NCI-H2227 treated with DMSO at 0.1 percent for 48 hours (cell line): ENCODE measurements around the gene ANKRD44.

ENCODE experiments used
- DNase-seq: peaks from one replicate; lab custom pipeline; 2025; lab: John Stamatoyannopoulos, UW

Gene ANKRD44

GRCh38 chr2:197108758-197109157 lies 201.8 kb downstream of the ANKRD44 start:
- DNase-seq: no peak

DNA sequence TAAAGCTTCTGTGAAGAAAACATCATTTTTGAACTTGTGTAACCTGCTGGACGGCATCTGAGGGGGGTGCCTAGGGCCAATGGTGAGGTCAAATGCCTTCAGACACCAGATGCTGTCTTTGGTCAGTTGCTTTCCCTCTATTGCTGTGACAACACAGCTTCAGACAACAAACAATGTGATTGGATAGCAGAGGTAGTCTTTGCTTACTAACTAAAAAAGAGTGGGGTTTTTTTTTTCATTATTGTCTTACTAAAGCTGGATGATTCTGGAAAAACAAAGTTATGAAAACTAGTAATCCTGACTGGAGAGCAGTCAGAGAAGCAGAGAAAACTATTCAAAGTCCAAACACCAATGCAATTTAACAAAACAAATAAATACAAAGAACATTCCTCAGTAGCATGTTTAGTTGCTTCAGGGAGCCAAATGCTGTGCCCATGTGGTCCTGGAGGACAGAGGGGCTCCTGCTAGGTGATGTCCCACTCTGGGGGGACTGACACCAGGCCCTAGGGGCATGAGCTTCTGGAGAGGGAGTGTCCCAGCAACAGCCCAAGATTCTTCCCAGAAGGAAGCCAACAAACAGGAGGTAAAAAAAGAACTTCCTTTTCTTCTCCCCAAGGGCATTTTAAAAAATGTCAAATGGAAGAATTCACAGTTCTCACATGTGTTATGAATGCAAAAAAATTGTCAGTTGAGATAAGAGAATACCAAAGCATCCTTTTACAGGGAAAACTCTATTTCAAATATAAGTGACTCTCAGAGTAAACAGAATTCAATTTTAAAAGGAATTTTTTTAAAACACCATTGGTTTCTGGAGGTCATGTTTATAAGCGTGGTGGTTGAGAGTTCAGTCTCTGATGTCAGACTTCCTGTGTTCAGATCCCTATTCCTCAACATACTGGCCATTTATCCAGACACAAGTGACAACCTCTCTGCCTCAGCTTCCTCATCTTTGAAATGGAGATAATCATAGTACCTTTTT lies 203.0 kb downstream of the ANKRD44 start:
- no peak for DNase-seq

- no peak for DNase-seq
These were observed 207.2 kb downstream of the ANKRD44 start for GRCh38 chr2:197103363-197103762.

DNA sequence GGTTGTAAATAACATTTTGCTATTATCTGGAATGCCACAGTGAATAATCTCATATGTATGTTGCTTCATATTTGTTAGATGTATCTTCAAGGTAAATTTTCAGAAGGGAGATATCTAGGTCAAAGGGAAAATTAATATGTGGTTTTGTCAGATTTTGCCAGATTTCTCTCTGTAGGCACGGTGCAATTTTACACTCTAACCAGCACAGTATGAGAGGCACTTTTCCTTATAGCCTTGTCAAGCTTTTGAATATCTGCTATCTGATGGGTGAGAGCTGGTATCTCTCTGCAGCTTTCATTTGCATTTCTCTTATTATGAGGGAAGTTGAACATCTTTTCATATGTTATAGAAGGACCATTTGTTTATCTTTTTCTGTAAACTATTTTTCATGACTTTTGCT lies 208.3 kb downstream of the ANKRD44 start:
- DNase-seq: no peak

GRCh38 chr2:197101519-197101918 lies 209.1 kb downstream of the ANKRD44 start:
- DNase-seq: no peak

GRCh38 chr2:197097578-197098366 lies 212.8 kb downstream of the ANKRD44 start:
- DNase-seq: no peak

DNA sequence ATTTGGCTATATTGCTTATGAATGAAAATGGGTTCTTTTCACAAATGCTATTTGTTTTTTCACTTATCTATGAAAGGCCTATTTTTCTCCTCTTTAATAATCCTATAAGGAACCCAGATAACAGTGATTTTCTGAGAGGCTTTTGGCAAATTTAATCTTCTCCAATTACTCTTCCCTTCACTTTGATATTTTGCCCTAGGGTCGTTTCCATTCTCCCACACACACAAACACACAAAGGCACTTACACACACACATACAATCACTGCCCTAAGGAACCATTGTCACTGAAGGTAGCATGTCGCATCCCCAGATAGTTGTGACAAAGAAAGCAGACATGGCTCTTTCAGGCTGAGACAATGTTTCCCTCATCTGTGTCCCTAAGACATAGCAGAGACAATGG lies 213.9 kb downstream of the ANKRD44 start:
- no peak for DNase-seq

DNA sequence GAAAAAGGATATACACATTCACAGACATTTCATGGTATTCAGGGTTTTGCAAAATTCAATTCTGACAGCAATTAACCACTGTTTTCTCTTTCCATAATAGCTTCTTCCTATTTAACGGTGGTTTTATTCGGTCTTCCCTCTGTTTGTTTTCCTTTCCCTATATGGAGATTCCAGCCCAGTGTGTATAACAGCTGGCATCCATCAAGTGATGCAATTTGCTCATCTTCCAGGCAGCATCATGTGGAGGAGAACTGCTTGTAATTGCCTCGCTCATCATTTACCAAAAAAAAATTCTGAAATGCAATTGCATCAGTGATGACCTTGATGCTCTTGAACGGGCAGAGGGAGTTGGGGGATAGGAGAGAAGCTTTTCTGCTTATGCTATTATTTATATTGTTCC lies 218.1 kb downstream of the ANKRD44 start:
- DNase-seq: peak; percentile 85

- DNase-seq: no peak
These were observed 219.7 kb downstream of the ANKRD44 start for GRCh38 chr2:197090742-197091367.

DNA sequence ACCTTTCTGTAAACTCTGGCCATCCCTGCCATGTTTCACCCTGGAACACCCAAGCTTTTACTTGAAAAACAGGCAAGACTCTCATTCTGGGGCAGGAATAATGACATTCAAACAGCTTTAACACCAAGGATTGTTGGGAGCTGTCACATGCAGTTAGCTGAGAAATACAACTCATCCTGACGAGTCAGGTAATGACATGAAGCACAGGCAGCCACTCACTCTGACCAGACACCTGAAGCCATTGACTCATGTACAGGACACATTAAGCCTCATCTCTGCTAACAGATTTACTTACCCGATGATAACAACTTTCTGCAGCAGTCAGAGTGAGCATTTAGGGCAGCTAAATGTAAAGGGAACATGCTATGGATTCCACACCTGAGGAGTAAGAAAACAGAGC lies 220.9 kb downstream of the ANKRD44 start:
- DNase-seq: no peak

DNA sequence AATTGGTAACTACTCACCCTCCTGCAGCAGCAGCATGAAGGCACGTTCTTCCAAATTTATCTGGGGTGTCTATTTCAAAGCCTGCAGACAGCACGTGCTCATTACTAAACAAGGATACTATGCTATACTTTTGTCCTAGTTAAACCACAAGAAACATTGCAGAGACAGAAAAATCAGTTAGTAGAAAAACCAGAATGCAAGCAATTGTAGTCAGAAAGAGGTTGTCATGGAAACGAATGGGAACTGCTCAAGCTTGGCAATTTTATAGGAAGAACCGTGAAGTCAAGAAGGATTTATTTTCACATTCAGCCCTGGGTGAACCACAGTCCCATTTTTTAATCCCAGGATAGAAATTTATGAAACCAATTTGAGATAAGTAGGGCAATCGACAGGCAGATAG lies 221.9 kb downstream of the ANKRD44 start:
- DNase-seq: peak; percentile 78

GRCh38 chr2:197086500-197086899 lies 224.1 kb downstream of the ANKRD44 start:
- DNase-seq: peak; percentile 75

DNA sequence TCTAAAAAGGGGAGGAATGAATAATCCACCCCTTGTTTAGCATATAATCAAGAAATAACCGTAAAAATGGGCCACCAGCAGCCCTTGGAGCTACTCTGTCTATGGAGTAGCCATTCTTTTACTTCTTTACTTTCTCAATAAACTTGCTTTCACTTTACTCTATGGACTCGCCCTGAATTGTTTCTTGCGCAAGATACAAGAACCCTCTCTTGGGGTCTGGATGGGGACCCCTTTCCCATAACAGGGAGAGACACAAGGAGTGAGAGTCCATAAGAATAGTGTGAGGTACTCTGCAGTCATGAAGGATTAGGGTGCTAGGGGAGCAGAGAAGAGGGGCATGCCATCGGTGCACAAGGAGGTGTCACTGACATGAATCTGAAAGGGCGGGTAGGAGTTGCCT lies 224.9 kb downstream of the ANKRD44 start:
- DNase-seq: no peak

DNA sequence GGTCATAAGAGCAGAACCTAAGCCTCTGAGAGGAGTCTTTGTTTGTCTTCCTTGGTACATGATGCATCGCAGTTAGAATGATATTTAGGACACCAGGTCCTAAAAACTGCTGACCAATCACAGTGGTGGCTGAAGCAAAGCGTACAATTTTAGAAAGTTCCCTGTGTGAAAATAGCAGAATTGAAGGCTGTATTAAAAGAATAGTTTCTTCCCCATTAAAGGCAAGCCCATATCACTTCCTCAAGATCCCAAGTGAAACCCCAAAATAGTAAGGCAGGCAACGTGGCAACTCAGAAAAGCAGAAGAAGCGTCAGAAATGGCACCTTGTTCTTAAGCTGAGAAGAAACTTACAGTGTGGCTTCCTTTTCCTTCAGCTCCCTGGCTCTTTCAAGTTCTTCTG lies 229.3 kb downstream of the ANKRD44 start:
- DNase-seq: no peak

- no peak for DNase-seq
These were observed 229.9 kb downstream of the ANKRD44 start for GRCh38 chr2:197080578-197081216.

GRCh38 chr2:197079832-197080555 lies 230.6 kb downstream of the ANKRD44 start:
- DNase-seq: peak; percentile 53

- DNase-seq: no peak
These were observed 231.2 kb downstream of the ANKRD44 start for GRCh38 chr2:197079414-197079813.

GRCh38 chr2:197078535-197078934 lies 232.0 kb downstream of the ANKRD44 start:
- DNase-seq: no peak

DNA sequence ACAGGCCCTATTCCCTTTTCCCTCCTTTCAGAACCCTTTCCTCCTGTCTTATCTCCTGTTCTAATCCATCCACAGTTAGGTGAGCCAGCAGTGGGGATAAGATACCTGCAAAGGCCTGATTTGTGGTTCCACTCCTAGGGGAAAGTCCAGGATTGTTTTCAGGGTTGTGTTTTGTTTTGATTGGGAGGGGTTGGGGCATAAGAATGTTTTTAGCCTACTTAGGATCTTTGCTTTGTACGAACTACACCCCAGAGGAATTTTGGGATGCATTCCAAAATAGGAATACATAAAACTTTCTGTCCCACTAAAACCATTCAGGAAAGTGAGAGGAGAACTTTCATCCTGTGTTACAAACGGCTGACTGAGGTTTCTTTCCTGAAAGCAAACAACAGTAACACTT lies 233.2 kb downstream of the ANKRD44 start:
- no peak for DNase-seq

- DNase-seq: no peak
These were observed 233.9 kb downstream of the ANKRD44 start for GRCh38 chr2:197076652-197077051.

GRCh38 chr2:197075754-197076337 lies 234.7 kb downstream of the ANKRD44 start:
- DNase-seq: no peak
